GM11168 (cell line): ENCODE data around the gene ABCA8.

Source experiments
- in situ Hi-C: fragments of 300-500 bp; cut with MboI; formaldehyde crosslinking; loops from one replicate; pipeline ENCODE4 v1.12.0; 2022; ENCODE audit warnings: low sequenced_read_pairs; ENCODE audit not compliant: unreplicated experiment

ABCA8 gene

DNA sequence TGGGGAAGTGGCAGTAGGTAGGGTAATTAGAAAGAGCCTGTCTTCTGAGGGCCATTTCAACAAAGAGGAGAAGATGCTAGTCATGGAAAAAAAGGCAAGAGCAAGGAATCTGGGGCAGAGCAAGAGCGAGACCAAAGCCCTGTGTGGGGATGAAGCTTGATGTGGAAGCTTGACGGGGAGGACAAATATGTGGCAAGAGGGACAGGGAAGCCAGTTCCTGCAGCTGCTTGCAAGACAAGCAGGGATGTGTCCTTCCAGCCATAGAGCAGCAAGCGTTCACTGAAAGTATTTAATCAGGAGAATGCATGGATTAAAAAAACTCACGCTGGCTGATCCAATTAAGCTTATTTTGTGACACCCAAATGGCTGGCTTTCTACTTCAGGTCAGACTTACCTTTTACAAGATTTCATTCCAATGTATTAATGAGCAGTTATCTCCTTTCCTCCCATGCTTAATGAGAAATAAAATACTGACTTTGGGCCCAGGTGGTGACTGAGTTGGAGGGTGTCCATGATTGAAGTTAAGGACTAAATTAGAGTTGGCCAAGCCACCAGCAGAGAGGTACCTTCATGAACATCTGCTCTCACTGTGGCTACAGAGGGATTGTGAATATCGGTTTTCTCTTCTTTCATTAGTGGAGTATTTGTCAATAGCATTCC lies 76.8 kb downstream of the ABCA8 start:
- in situ Hi-C loops: no loop called here

DNA sequence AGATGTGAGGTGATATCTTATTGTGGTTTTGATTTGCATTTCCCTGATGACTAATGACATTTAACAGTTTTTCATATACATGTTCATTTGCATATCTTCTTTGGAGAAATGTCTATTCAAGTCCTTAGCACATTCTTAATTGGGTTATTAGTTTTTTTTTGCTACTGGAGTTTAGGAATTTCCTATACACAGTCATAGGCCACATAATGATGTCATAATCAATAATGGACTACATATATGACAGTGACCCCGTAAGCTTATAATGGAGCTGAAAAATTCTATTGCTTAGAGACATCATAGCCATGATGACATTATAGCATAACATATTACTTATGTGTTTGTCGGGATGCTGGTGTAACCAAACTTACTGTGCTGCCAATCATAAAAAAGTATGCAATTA lies 83.7 kb downstream of the ABCA8 start:
- in situ Hi-C loops: no loop called here

DNA sequence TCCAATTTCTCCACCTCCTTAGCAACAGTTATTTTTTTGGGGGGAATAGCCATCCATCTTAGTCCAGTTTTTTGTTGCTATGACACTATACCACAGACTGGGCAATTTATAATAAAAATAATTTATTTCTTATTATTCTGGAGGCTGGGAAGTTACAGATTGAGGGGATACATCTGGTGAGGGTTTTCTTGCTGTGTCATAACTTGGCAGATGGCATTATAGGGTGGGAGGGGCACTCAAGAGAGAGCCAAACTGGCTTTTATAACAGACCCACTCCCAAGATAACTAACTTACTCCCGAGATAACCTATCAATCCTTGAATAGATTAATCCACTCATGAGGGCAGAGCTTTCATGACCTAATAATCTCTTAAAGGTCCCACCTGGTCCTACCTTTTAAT lies 84.2 kb downstream of the ABCA8 start:
- in situ Hi-C loops: no loop called here

- in situ Hi-C loops: no loop called here
Measured at GRCh38 chr17:68870161-68870826, 84.9 kb downstream of the ABCA8 start.

- in situ Hi-C loops: no loop called here
Measured at GRCh38 chr17:68868708-68869107, 86.5 kb downstream of the ABCA8 start.

DNA sequence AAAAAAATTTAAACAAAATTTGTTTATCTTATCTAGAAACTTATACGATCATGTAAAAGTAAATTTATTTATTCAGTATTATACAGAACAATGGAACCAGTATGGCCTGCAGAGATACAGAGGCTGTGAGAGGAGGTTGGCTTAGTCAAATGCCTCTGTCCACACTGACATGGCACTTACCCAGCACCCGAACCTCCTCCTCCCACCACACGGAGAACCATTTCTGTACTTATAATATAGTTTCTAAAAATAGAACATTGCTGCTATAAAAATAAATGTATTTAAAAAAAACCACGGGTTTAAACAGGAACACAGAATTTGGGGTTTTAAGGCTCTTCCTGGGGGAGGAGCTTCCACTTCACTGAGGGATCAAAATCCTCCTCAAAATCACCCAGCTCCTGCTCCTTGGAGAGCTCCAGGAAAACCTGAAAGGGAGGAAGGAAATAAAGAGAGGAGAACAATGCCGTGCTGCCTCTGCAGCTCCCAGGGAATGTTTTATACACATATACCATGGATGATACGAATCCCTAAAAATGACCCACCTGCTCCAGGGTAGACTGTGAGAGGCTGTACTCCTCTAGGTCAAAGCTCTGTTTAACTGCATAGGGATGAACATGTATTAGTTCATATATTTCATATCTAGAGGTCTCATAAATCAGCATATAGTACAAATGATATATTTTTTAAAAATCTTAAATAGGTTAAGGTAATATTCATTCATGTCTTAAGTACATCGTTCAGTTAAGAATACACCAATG lies 87.3 kb downstream of the ABCA8 start:
- in situ Hi-C loops: no loop called here

DNA sequence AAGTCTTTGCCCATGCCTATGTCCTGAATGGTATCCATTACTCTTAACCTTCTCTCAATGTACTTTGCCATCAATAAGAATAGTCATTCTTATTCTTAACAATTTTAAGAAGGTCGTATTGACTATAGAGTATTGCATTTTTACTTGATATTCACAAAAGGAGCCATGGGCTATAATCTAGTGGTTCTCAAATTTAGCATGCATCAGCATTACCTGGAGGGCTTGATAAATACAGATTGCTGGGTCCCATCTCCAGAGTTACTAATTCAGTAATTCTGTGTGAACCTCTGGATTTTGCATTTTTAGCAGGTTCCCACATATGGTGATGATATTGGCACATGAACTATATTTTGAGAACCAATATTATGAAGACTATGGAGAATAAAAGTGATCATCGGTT lies 89.6 kb downstream of the ABCA8 start:
- in situ Hi-C loops: no loop called here

- in situ Hi-C loops: no loop called here
Measured at GRCh38 chr17:68863091-68863652, 92.0 kb downstream of the ABCA8 start.

- in situ Hi-C loops: no loop called here
Measured at GRCh38 chr17:68861602-68862001, 93.6 kb downstream of the ABCA8 start.

- in situ Hi-C loops: no loop called here
Measured at GRCh38 chr17:68860941-68861340, 94.3 kb downstream of the ABCA8 start.

- in situ Hi-C loops: no loop called here
Measured at GRCh38 chr17:68854452-68854851, 100.7 kb downstream of the ABCA8 start.

DNA sequence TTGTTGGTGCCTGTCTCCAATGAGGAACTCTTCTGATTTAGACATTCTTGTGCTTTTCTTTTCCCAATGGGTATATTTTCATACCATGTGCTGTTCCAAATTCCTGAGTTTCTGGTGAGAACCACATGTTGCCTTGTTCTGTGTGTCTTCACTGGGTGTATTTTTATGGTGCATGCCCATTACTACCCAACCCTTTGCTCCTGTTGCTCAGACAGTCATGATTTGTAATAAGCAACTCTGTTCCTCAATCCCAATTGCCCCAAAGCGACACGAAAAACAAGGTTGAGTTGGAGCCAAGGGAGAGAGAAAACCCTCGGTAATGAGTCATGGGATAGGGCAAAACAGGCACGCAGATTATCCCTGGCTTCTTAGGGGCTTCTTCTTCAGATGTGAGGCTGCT lies 101.8 kb downstream of the ABCA8 start:
- in situ Hi-C loops: no loop called here

DNA sequence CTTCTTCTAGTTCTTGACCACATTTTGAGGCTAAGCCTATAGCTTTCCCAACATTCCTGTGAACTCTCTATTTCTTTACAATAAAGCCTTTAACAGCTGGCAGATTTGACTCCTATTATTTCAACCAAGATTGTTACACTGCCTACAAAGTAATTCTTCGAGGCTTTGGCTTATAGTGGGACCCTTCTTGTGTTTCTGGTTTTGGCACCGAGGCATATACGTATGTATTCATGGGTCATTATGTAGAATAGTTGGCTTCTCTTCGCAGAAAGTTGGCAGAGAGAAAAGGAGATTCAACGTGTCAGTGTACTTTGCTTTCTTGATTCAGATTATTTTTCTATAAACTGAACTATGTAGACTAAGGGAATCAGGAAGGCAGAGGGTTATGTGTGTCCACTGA lies 102.2 kb downstream of the ABCA8 start:
- in situ Hi-C loops: no loop called here

- in situ Hi-C loops: no loop called here
Measured at GRCh38 chr17:68851890-68852289, 103.3 kb downstream of the ABCA8 start.

DNA sequence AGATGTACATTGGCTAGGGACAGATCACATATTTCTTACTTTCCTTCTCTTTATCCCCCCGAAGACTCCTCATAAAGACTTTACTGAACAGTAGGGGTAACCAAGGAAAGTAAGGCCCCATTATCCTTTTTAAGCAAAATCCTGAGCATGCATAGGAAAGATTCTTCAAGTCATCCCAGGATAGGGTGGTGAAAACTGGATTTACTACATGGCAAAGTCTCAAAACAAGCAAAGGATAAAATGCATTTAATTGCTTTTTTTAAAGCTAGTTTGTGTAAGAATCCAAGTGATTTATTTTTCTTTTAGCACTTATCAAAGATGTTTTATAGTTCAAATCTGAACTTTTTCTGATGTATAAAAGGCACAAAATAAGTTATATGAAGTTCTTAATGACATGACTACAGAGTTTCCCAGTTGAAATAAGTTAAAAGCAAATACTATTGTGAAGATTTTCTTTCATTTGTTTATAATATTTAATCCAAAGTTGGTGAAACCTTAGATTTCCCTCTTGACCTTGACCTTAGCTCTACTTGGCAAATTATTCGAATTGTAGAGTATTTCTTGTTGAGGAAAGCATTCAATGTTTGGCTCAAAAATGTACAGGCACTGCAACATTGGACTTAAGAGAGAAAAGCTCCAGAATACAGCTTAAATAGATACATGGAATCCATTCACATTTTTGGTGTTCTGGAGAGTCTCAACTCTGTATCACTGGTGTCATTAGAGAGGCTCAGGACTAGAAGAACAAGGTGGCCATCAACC lies 104.3 kb downstream of the ABCA8 start:
- in situ Hi-C loops: no loop called here

- in situ Hi-C loops: no loop called here
Measured at GRCh38 chr17:68849673-68850610, 105.2 kb downstream of the ABCA8 start.

DNA sequence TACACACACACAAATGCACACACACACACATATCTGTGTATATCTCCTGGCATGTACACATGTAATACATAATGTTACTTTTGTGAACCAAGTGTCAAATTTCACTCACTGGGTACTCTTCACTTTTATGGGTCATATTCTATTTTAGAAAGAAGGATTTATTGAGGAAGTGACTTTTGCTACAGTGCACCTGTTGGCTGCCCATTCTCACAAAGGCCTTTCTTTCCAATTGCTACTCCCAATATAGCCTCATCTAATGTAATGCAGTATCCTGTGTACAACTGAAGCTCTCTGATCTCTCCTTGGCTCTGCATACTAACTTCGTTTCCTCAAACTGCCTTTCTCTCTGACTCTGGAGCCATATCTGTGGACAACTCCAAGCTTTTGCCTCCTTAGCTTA lies 107.5 kb downstream of the ABCA8 start:
- in situ Hi-C loops: no loop called here

DNA sequence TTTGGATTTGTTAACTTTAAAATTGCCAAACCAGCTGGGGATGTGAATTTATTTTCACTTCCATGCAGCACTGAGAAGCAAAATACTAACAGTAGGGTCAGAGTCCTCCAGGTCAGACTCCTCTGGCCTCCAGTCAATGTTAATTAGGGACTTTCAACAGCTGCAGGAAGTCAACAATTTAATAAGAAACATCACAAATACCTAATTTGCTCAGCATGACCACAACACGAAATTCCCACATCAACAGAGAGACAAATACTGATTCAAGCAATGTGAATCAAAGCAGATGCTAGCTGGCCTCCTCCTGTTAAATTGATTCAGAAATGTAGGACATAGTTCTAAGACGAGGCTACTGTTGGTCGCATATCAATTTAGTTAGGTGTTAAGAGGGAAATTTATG lies 111.7 kb downstream of the ABCA8 start:
- in situ Hi-C loops: no loop called here

DNA sequence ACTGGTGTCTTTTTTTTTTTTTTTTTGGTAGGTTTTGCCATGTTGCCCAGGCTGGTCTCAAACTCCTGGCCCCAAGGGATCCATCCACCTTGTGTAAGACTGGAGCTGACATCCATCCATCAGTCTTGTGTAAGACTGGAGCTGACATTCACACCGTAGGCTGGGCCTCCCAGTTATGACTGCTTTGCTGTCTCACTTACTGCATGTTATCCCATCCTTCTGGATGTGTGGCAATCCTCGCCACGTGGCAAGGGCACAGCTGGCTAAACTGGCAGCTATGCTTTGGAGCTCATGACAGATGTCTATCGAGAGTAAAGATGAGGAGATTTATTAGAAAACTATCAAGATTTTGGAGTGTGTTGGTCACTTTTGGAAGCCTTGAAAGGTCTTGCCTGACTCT lies 115.1 kb downstream of the ABCA8 start:
- in situ Hi-C loops: no loop called here
